Caco-2 (cell line): ENCODE results near the gene SPTBN1. TPM values are rescaled to one million over a fixed set of nuclear protein-coding genes. Genes with fewer than 3 reads are reported as not detected.

Source experiments
- BruUV-seq: library from RNA; stranded (reverse); fragments of 400-500 nt; replicated peaks from 2 replicates; lab custom pipeline; 2021; lab: Mats Ljungman, UMichigan
- CTCF ChIA-PET: fragments of 300-600 bp; sonication (Branson Sonifier 250); formaldehyde crosslinking; loops from one replicate; lab custom pipeline; 2022; ENCODE audit warnings: antibody characterized with exemption; lab: Charles Lee
- POLR2A ChIA-PET: fragments of 300-600 bp; sonication (Branson Sonifier 250); formaldehyde crosslinking; loops from one replicate; lab custom pipeline; 2022; ENCODE audit warnings: antibody characterized with exemption; lab: Charles Lee
- DNase-seq, 2 experiments: peaks; one replicate each; pipeline versions ENCODE4 v3.0.0 to v3.0.0-alpha.2; 2020 to 2022
- H3K27me3 ChIP-seq: replicated peaks from 2 replicates; pipeline ENCODE4 v1.6.0; 2011; ENCODE audit warnings: low read length; ENCODE audit not compliant: control insufficient read depth, insufficient read depth
- H3K36me3 ChIP-seq: 2 replicates; pipeline ENCODE4 v1.5.1; 2011; ENCODE audit warnings: low read length; ENCODE audit not compliant: control insufficient read depth, insufficient read depth
- H3K4me1 ChIP-seq: fragments of 250-450 bp; sonication (Bioruptor Pico); 2 replicates; pipeline ENCODE4 v1.5.1; 2020; ENCODE audit warnings: mild to moderate bottlenecking
- H3K4me3 ChIP-seq: 2 replicates; pipeline ENCODE4 v1.5.1; 2011; ENCODE audit warnings: low read depth, mild to moderate bottlenecking, control low read depth, low read length
- H3K9me3 ChIP-seq: fragments of 250-450 bp; sonication (Bioruptor Pico); 2 replicates; pipeline ENCODE4 v1.5.1; 2020; ENCODE audit warnings: mild to moderate bottlenecking, moderate library complexity
- H3K27ac Mint-ChIP-seq: one replicate; pipeline ENCODE4 v1.8.0; 2022; ENCODE audit warnings: mixed read lengths; ENCODE audit not compliant: unreplicated experiment
- H3K27me3 Mint-ChIP-seq: one replicate; pipeline ENCODE4 v1.8.0; 2022; ENCODE audit warnings: mixed read lengths; ENCODE audit not compliant: insufficient read depth, unreplicated experiment
- H3K36me3 Mint-ChIP-seq: one replicate; pipeline ENCODE4 v1.8.0; 2022; ENCODE audit warnings: mild to moderate bottlenecking, mixed read lengths; ENCODE audit not compliant: insufficient read depth, unreplicated experiment
- H3K4me1 Mint-ChIP-seq: one replicate; pipeline ENCODE4 v1.8.0; 2022; ENCODE audit warnings: low read depth, mixed read lengths; ENCODE audit not compliant: unreplicated experiment
- H3K4me3 Mint-ChIP-seq: one replicate; pipeline ENCODE4 v1.8.0; 2022; ENCODE audit warnings: mild to moderate bottlenecking, moderate library complexity, mixed read lengths; ENCODE audit not compliant: unreplicated experiment
- H3K9me3 Mint-ChIP-seq: one replicate; pipeline ENCODE4 v1.8.0; 2022; ENCODE audit warnings: mixed read lengths; ENCODE audit not compliant: unreplicated experiment
- CTCF ChIP-seq, 2 experiments: fragments of 200-600 bp in 1 of 2; IDR thresholded peaks; 1 replicate in 1 of 2; 2 replicates in 1 of 2; pipeline versions ENCODE4 v1.5.1 to v1.8.0; 2011 to 2022; ENCODE audit warnings: antibody characterized with exemption in 1 of 2, control low read depth in 1 of 2, inconsistent platforms in 1 of 2, low read depth in 1 of 2, low read length in 1 of 2, mild to moderate bottlenecking in 1 of 2, moderate library complexity in 1 of 2; ENCODE audit not compliant: insufficient read depth in 1 of 2, severe bottlenecking in 1 of 2, unreplicated experiment in 1 of 2
- intact Hi-C: fragments of 100-400 bp; cut with micrococcal nuclease; formaldehyde crosslinking; loops from one replicate; pipeline ENCODE4 v1.10.0; 2022; ENCODE audit not compliant: unreplicated experiment
- total RNA-seq: library from RNA; stranded (reverse); gene quantifications from 2 replicates; pipeline ENCODE4 v1.2.3, GENCODE V29; 2022

Gene SPTBN1
- total RNA-seq, 1 experiment from 2014 or later, result 361 TPM

GRCh38 chr2:54603796-54604195 is 147.7 kb downstream of the SPTBN1 start:
- Histone ChIP-seq H3K27me3 (no peaks in the 10 kb centered on the region), H3K36me3 (no peaks in the 10 kb centered on the region), H3K9me3 (no peaks in the 10 kb centered on the region), H3K4me3 (no peak overlapping the region), H3K4me1 (peaks cover 15% of the 10 kb centered on the region)
- H3K4me3 Mint-ChIP-seq, result no peak overlapping the region
- peak overlapping the region; percentile 30 for H3K27ac Mint-ChIP-seq
- ChIA-PET POLR2A (no interaction called here), CTCF (interaction anchor here (0.6 kb wide), 1 partner anchor 55 kb away, joined by 3 read pairs; no protein-coding TSS in a partner anchor)
- H3K36me3 Mint-ChIP-seq, result peaks cover 87% of the 10 kb centered on the region
- peaks cover 42% of the 10 kb centered on the region for H3K4me1 Mint-ChIP-seq
- no peak for DNase-seq
- no peak for TF ChIP-seq CTCF (IDR thresholded peaks at IDR 0.05; ENCODE audit: insufficient read depth in 1 of 2, low read depth in 1 of 2, low read length in 1 of 2, severe bottlenecking in 1 of 2, unreplicated experiment in 1 of 2)
- no TSS peak for BruUV-seq
- peaks cover 9% of the 10 kb centered on the region for H3K9me3 Mint-ChIP-seq
- intact Hi-C loops, result no loop called here
- no peaks in the 10 kb centered on the region for H3K27me3 Mint-ChIP-seq

GRCh38 chr2:54604871-54605270 is 148.7 kb downstream of the SPTBN1 start:
- peaks cover 9% of the 10 kb centered on the region for H3K9me3 Mint-ChIP-seq
- H3K36me3 ChIP-seq, result no peaks in the 10 kb centered on the region
- no peak for DNase-seq
- peaks cover 23% of the 10 kb centered on the region for H3K4me1 ChIP-seq
- intact Hi-C loops, result no loop called here
- H3K36me3 Mint-ChIP-seq, result peaks cover 83% of the 10 kb centered on the region
- no peaks in the 10 kb centered on the region for H3K27me3 Mint-ChIP-seq
- H3K9me3 ChIP-seq, result no peaks in the 10 kb centered on the region
- ChIA-PET POLR2A (no interaction called here), CTCF (interaction anchor here (0.6 kb wide), 1 partner anchor 42 kb away, joined by 3 read pairs; no protein-coding TSS in a partner anchor)
- peak overlapping the region; percentile 30 for H3K27ac Mint-ChIP-seq
- peaks cover 53% of the 10 kb centered on the region for H3K4me1 Mint-ChIP-seq
- H3K27me3 ChIP-seq, result no peaks in the 10 kb centered on the region
- H3K4me3 Mint-ChIP-seq, result no peak overlapping the region
- no TSS peak for BruUV-seq
- H3K4me3 ChIP-seq, result no peak overlapping the region
- TF ChIP-seq CTCF (IDR thresholded peaks at IDR 0.05; ENCODE audit: insufficient read depth in 1 of 2, low read depth in 1 of 2, low read length in 1 of 2, severe bottlenecking in 1 of 2, unreplicated experiment in 1 of 2), result no peak

- peaks cover 21% of the 10 kb centered on the region for H3K4me1 ChIP-seq
- no peak overlapping the region for H3K4me3 Mint-ChIP-seq
- H3K27me3 ChIP-seq, result no peaks in the 10 kb centered on the region
- H3K4me3 ChIP-seq, result no peak overlapping the region
- CTCF ChIA-PET, result no interaction called here
- no peak overlapping the region for H3K27ac Mint-ChIP-seq
- no peak for TF ChIP-seq CTCF (IDR thresholded peaks at IDR 0.05; ENCODE audit: insufficient read depth in 1 of 2, low read depth in 1 of 2, low read length in 1 of 2, severe bottlenecking in 1 of 2, unreplicated experiment in 1 of 2)
- DNase-seq, result no peak
- intact Hi-C loops, result no loop called here
- peaks cover 57% of the 10 kb centered on the region for H3K4me1 Mint-ChIP-seq
- POLR2A ChIA-PET, result no interaction called here
- no TSS peak for BruUV-seq
- no peaks in the 10 kb centered on the region for H3K36me3 ChIP-seq
- peaks cover 9% of the 10 kb centered on the region for H3K9me3 Mint-ChIP-seq
- peaks cover 78% of the 10 kb centered on the region for H3K36me3 Mint-ChIP-seq
- H3K9me3 ChIP-seq, result no peaks in the 10 kb centered on the region
- no peaks in the 10 kb centered on the region for H3K27me3 Mint-ChIP-seq
These were observed 149.7 kb downstream of the SPTBN1 start for GRCh38 chr2:54605836-54606235.
